Measurements from ENCODE around the gene B4GALT7. TPM values are rescaled to one million over a fixed set of nuclear protein-coding genes. Genes with fewer than 3 reads are reported as not detected.

B4GALT7 gene
- polyA plus RNA-seq, 1 of the 3 experiments (the other 2 are of a cell fraction) = 37.5 TPM

- Histone ChIP-seq H3K9ac (no peak overlapping the region), H3K4me1 (ENCODE audit: control insufficient read depth in 1 of 2, insufficient read depth in 2 of 2, low read depth in 1 of 2, low read length in 1 of 2) (peaks cover 10 to 23% of the 10 kb centered on the region in 2 experiments; a peak in 2 of 4 replicates), H3K9me2 (no peaks in the 10 kb centered on the region), H3K79me2 (ENCODE audit: insufficient read depth) (peaks cover 39% of the 10 kb centered on the region), H3K4me2 (no peak overlapping the region), H3K27me3 (ENCODE audit: insufficient read depth) (no peaks in the 10 kb centered on the region), H3K9me3 (no peaks in the 10 kb centered on the region), H2AFZ (ENCODE audit: low read depth) (no peak overlapping the region), H3K27ac (ENCODE audit: low read depth in 2 of 2, low read length in 1 of 2) (no peak overlapping the region), H3K36me3 (replicated peaks in 1 of 2; ENCODE audit: control insufficient read depth in 1 of 2, insufficient read depth in 2 of 2, low read length in 1 of 2) (peaks cover 34 to 41% of the 10 kb centered on the region in 2 experiments), H4K20me1 (ENCODE audit: insufficient read depth) (peaks cover 6% of the 10 kb centered on the region; the same call in 1 of the 2 replicates), H3F3A (replicated peaks; ENCODE audit: insufficient read depth) (peaks cover 21% of the 10 kb centered on the region), H3K4me3 (ENCODE audit: low read depth in 2 of 2, low read length in 1 of 2) (no peak overlapping the region)
- CTCF ChIA-PET = no interaction called here
- POLR2A ChIA-PET = no interaction called here
- DNase-seq = no peak
- WGBS (ENCODE audit: low lambda C conversion rate) = 96% methylated on average over 2 of the region's 2 CpGs
- no peak for TF ChIP-seq RAD21 (IDR thresholded peaks at IDR 0.05; ENCODE audit: low read length)
- no peak for TF ChIP-seq REST (IDR thresholded peaks at IDR 0.05; ENCODE audit: low read depth, low read length)
- TF ChIP-seq EP300 (IDR thresholded peaks at IDR 0.05; ENCODE audit: borderline replicate concordance in 1 of 2, low read depth in 1 of 2, low read length in 1 of 2) = no peak
- no peak for TF ChIP-seq ZBTB33 (IDR thresholded peaks at IDR 0.05; ENCODE audit: borderline replicate concordance, low read depth)
- TF ChIP-seq FOXJ3 (CRISPR knock-in tag; IDR thresholded peaks at IDR 0.05) = no peak
- TF ChIP-seq ELF1 (IDR thresholded peaks at IDR 0.05) = no peak
- TF ChIP-seq NFIC (IDR thresholded peaks at IDR 0.05; ENCODE audit: borderline replicate concordance) = no peak
- TF ChIP-seq JUND (IDR thresholded peaks at IDR 0.05) = no peak
- TF ChIP-seq MAX (IDR thresholded peaks at IDR 0.05; ENCODE audit: low read depth) = no peak
- TF ChIP-seq GABPA (IDR thresholded peaks at IDR 0.05; ENCODE audit: low read depth) = no peak
- no peak for TF ChIP-seq TCF12 (IDR thresholded peaks at IDR 0.05)
- TF ChIP-seq FOXM1 (IDR thresholded peaks at IDR 0.05; ENCODE audit: low read depth) = no peak
- TF ChIP-seq RFX5 (IDR thresholded peaks at IDR 0.05; ENCODE audit: low read length) = no peak
- TF ChIP-seq SIN3A (IDR thresholded peaks at IDR 0.05; ENCODE audit: borderline replicate concordance, low read depth, low read length) = no peak
- no peak for TF ChIP-seq IRF3 (IDR thresholded peaks at IDR 0.05; ENCODE audit: low read depth, low read length)
- no peak for TF ChIP-seq USF2 (IDR thresholded peaks at IDR 0.05; ENCODE audit: borderline replicate concordance, low read depth, low read length)
- TF ChIP-seq FOSL2 (IDR thresholded peaks at IDR 0.05; ENCODE audit: borderline replicate concordance, low read depth) = no peak
- no peak for TF ChIP-seq RCOR1 (IDR thresholded peaks at IDR 0.05; ENCODE audit: low read length)
- TF ChIP-seq PBX3 (IDR thresholded peaks at IDR 0.05) = no peak
Measured at GRCh38 chr5:177596775-177597238, 3.1 kb upstream of the B4GALT7 start.
